Dedifferentiated amniotic fluid mesenchymal stem cell (primary cell): ENCODE data around the gene DTX3.
"Not testable (repeated sequence)": the region's sequence is repeated elsewhere in the genome, so short reads cannot be mapped to it uniquely, and the experiment has no call there.

ENCODE experiments used
- DNase-seq: peaks from one replicate; pipeline ENCODE4 v3.0.0-alpha.2; 2016; ENCODE audit errors: extremely low spot score

DTX3 gene

GRCh38 chr12:57583008-57583831, 21.4 kb upstream of the DTX3 start:
- peak; percentile 81 for DNase-seq

- DNase-seq, result no peak
Measured at GRCh38 chr12:57584050-57584449, 20.6 kb upstream of the DTX3 start.

DNA sequence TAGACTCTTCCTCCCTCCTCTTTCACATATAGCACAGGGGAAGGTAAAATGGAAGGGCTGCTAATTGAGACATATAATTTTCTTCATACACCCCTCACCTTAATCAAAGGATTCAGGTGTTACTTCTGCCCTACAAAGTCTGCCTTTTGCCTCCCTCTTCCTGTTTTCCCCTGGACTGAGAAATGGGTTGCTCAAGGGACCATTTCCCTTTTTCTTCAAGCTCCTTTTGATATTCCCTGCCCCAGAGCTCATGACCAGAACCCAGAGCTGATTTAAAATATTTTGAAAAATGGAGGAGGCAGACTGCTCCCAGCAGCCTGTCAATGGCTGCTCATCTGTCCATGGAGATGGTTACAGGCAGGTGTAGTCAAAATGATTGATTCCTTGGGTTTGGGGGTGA, 19.9 kb upstream of the DTX3 start:
- no peak for DNase-seq

DNA sequence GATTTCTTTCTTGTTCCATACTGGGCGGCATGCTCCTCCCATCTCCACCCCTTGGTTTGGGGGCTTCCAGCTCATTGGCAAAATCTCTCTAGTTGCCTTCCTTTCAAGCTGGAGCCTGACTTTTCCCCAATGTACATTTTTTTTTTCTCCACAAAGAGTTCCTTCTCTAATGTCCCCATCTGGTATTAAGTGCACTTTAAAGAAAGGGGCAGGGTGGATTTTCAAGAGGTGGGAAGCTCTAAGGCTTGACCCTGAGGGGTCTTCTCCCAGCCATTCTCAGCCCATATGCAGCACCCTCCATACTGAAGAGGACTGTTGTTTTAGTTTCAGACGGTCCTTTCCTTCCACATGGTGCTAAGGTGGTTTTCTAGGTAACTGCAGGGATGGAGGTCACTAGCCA, 19.5 kb upstream of the DTX3 start:
- DNase-seq, result no peak

DNA sequence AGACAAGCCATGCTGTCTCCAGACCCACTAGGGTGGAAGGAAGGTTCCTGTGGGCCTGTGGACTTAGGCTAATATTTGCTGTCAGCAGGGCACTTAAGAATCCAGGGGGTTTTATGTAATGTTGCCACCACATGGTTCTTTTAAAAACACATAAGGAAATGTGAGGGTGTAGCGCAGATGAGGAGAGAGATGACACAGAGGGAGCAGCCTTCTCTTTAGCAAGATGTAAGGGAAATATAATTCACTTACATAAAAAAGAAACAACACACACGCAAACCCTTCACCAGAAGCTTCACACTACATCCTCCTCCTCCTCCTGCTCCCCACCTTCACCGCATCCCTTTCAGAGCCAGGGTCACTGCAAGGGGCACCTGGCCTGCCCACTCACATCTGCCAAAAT, 18.5 kb upstream of the DTX3 start:
- DNase-seq, result no peak

- DNase-seq, result no peak
Measured at GRCh38 chr12:57586832-57587429, 17.7 kb upstream of the DTX3 start.

- DNase-seq, result not testable (repeated sequence)
Measured at GRCh38 chr12:57588951-57589610, 15.5 kb upstream of the DTX3 start.

DNA sequence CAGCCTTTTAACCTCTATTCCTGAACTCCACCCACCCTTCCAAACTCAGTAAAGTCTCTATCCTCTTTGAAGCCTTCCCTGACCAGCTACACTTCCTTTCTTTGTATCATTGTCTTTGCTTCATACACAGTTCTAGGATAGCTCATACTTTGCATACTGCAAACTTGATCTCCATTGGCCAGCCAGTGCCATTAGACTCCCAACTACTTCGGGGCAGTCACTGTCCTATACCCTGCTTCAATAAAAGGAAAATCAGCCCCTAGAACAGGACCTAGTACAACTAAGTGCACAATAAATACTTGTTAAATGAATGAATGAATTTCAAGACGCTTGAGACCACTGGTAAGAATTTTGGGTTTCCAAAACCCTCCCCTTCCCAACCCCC, 14.2 kb upstream of the DTX3 start:
- DNase-seq, result no peak

GRCh38 chr12:57590864-57591781, 13.5 kb upstream of the DTX3 start, which contains the start of gene PIP4K2C:
TSS of gene PIP4K2C (plus strand) at chr12:57591192. CDS start at chr12:57591290, 98 bp downstream.
- no peak for DNase-seq

DNA sequence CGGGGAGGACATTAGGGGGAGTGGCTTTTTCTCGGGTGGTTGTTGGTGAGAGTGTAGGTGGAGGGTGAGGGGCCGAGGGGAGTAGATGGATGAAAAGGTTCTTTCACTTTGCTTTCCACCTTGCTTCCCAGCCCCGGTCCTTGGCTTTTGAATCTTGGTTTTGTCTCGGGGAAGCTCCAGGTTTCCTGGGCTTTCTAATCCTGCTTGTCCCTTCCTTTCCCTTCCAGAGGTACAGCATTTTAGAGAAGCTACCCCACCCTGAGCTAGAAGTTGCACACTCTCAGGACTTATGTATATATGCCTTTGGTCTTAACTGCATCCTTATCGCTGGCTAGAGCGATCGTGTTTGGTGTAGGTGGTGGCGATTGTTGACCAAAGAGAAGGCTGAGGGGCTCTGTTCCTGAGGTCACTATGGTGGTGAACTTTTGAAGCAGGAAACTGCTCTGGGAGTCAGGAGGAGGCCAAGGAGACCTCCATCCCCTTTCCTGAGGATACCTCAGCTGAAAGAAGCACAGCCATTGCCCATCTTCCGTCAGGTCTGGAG, 12.8 kb upstream of the DTX3 start:
- no peak for DNase-seq

DNA sequence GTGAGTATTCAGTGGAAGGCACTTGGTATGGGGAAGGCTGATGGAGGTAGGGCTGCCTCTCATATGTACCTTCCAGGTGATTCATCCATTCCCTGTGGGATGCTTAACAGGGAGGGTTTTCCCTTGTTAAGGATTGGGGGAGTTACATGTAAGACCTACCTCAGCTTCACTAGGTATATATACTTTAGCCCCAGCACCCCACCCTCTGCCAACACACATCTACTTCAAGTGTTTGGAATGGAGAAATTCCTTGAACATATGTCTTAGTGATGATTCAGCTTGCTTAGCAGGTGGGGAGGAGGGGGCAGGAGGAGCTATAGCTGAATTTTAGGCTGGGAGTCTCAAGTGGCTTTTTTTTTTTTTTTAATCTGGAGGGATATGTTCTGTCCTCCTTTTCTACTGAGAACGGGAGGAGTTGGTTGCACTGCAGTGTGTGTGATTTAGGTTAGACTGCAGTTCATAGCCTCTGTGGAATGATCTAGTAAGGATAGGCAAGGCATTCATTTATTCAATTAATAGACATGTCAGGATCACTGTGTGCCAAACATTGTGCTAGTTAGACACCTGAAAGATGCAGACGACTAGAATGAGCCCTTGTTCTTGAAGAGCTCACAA, 12.0 kb upstream of the DTX3 start:
- no peak for DNase-seq

DNA sequence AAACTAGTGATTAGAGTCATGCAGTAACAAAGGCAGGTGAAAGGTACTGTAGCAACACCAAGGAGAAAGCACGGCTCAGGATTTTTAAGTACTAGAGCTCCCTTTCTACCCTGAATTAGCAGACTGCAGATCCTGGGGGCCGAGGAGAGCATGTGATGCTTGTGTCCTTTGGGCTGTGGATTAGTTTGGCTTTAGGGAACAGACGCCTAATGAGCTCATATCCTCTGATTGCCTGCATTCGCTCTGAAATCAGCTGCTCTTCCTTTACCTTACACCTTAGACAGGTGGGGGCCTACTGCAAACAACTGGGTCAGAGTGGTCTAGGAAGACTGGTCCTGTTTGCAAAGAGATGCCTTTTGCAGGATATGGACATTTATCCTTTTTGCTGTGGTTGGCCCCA, 11.4 kb upstream of the DTX3 start:
- DNase-seq, result no peak

DNA sequence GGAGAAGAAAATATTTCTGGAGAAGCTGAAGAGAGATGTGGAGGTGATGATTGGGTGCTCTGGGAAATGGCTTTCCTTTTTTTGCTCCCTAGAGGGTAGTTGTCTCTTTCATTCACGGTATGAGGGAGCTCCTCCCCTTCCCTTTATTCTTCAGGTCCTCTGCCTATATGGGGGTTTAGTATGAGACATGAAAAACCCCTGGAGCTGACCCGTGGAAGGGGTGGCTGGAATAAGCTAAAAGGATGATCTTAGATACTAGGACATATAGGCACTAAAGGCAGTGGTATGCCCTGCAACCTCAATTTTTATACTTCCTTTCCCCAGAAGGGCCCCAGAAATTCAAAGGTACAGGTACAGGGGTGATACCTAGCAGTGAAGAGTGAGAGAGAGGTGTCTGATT, 4.2 kb upstream of the DTX3 start:
- no peak for DNase-seq

DNA sequence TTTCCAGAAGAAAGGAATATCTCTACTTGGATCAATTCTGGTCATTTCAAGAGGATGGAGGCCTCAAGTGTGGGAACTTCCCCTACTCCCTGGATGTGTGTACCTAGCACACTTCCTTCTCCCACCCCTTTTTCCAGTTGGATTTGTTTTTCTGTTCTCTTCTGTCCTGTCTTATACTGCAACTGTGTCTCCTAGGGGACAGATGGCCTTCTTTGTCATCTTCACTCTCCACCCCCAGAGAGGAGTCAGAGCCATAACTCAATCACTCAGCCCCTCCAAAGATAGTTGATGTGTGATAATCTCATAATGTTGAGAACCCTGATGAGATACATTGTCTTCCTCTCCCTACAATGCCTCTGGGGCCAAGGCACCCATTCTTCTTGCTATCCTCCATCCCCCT, 2.1 kb upstream of the DTX3 start:
- no peak for DNase-seq

DNA sequence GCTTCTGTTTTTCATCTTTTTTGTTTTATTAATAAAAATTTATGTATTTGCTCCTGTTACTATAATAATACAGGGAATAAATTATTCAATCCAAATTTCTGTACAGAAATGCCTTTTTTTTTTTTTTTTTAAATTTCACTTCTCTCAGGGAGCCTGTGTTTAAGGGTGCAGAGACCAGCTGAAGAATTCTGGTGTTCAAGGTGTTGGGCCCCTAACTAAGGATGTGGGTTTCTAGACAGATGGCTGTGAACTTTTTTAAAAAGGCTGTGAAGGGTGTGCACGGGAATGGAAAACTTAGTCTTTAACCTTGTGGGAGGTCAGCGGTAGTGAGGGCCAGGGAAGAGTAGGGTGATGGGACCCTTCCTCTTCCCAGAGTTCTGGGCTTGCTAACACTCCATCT, 1.3 kb upstream of the DTX3 start:
- DNase-seq, result no peak

DNA sequence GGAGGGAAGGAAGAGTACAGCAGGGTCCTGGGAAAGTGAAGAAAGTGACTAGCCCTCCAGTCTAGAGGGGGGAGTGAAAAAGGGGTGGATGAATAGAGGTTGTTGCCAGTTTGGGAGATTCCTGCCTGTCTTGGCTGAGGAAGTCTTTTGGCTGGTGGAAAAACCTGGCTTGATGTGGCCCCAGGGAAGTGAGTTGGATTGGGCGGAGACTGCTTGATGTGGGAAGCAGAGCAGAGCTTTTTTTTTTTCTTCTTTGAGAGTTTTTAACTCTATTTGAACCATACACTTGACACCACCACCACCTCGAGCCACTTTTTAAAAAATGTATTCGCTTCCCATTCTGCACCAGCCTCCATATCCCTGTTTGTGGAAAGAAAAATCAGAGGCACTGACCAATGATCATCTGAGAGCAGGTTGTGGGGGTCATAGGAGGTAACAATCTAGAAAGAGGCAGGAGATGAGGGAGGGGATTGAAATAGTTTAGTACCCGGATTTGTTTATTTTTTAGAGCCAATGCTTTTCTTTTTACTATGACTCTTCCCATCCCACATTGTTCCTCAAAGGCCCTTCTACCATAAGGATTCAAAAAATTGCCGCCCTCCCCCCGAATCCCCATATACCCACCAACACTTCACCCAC, 690 bp upstream of the DTX3 start:
- DNase-seq, result peak; percentile 45

DNA sequence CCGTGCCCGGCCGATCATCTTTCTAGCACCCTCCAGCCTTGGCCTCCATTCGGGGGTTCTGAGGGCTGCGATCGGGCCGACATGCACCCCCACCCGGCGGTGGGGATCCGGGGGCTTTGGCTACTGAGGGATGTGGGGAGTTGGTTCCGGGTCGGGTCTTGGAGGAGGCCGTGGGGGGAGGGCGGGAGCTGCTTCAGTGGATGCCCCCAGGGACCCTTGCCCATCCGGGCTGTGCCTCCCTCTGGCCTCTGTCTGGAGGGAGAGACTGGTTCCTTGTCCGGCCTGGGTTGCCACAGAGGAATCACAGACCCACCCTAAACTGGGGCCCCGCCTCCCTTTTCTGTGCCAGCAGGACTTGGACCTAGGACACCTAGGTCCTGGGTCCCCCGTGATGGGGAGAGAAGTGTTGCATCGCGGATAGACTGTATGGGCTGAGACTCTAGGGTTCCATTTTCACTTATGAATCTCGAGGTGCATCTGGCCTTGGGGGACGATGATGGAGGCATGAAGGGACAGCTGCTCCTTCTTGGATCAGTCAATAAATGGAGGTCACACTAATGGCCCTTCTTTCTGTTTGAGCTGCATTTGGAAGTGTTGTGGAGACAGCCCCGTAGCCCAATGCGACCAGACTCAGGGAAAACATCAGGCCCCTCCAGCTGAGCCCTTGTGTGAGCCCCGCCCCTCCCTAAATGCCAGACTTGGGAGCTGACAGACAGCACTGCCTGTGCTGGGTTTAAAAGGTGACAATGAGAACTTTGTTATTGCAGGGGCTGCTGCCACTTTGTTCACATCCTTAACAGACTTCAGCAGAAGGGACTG, 577 bp downstream of the DTX3 start:
- DNase-seq, result no peak

DNA sequence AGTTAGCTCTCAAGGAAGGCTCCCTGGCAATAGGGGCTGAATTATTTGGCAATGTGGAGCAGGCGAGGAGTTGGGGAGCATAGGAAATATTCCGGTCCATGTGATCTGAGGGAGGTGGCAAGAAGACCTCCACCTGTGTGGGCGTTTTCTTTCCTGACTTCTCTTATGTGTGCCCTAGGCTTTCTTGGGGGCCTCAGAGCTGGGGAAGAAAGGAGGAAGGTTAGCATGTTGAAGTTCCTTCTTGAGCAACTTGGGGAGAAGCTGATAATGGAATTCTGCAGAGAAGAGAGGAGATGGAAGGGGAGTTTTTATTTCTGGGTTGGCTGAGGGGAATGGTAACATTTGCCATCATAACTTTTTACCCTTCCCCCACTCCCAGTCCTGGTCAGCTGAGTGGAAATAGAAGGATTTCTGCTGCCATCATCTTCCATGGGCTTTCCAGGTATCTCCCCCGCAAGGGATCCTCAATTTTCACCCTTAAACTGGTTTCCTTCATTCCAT, 1.2 kb downstream of the DTX3 start:
- DNase-seq, result no peak

DNA sequence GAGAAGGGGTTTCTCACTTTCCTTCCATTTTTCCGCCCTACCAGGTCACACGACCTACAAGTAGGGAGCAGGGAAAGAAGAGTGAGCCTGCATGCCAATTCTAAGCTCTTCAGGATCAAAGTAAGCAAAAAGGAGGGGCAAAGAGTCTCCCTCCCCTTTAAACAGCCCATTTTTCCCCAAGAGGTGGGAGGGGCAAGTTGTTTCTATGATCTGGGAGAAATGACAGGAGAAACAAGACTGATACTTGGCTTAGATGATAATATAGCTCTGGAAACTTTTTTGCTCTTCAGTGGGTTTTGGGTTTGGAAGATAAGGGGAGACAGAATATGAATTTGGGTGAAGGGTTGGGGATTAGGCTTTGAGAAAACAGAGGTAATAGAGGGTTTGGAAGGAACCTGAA, 1.8 kb downstream of the DTX3 start:
- DNase-seq, result no peak

DNA sequence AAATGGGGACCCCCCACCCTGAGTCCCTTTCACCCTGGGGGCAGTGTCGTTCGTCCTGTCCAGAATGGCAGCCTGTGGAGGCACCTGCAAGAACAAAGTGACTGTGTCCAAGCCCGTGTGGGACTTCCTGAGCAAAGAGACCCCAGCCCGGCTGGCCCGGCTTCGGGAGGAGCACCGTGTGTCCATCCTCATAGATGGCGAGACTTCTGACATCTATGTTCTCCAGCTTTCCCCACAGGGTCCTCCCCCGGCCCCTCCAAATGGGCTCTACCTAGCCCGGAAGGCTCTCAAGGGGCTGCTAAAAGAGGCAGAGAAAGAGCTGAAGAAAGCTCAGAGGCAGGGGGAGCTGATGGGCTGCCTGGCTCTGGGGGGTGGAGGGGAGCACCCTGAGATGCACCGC, 2.2 kb downstream of the DTX3 start:
- DNase-seq, result no peak
